Chondrocyte (in vitro differentiated cells): ENCODE results near the gene MILR1. TPM values are rescaled to one million over a fixed set of nuclear protein-coding genes. Genes with fewer than 3 reads are reported as not detected.
"Not testable (repeated sequence)": the region's sequence is repeated elsewhere in the genome, so short reads cannot be mapped to it uniquely, and the experiment has no call there.

Experiments used
- DNase-seq: peaks from one replicate; pipeline ENCODE4 v3.0.0; 2021; ENCODE audit warnings: mixed read lengths, low spot score
- H3K27ac Mint-ChIP-seq: one replicate; pipeline ENCODE4 v1.8.0; 2021; ENCODE audit warnings: mild to moderate bottlenecking, moderate library complexity, mixed read lengths; ENCODE audit not compliant: unreplicated experiment
- H3K27me3 Mint-ChIP-seq: 2 replicates; pipeline ENCODE4 v1.8.0; 2021; ENCODE audit warnings: low read depth, mixed read lengths
- H3K36me3 Mint-ChIP-seq: 2 replicates; pipeline ENCODE4 v1.8.0; 2021; ENCODE audit warnings: low read depth, mixed read lengths
- H3K4me1 Mint-ChIP-seq: 2 replicates; pipeline ENCODE4 v1.8.0; 2021; ENCODE audit warnings: low read depth, mild to moderate bottlenecking, mixed read lengths
- H3K4me3 Mint-ChIP-seq: one replicate; pipeline ENCODE4 v1.8.0; 2021; ENCODE audit warnings: mild to moderate bottlenecking, moderate library complexity, mixed read lengths; ENCODE audit not compliant: unreplicated experiment
- H3K9me3 Mint-ChIP-seq: 2 replicates; pipeline ENCODE4 v1.8.0; 2021; ENCODE audit warnings: low read depth, mixed read lengths
- total RNA-seq: library from RNA; stranded (reverse); gene quantifications from 3 replicates; pipeline ENCODE4 v1.2.1, GENCODE V29; 2021
- TF ChIP-seq, protein P1 (sequence below): fragments of 200-600 bp; sonication (generic); IDR thresholded peaks from 2 replicates; pipeline ENCODE4 v1.5.0; 2021; ENCODE audit warnings: antibody characterized with exemption, mild to moderate bottlenecking, moderate library complexity

MILR1 gene
- total RNA-seq, 1 donor from 2014 or later = not detected

DNA sequence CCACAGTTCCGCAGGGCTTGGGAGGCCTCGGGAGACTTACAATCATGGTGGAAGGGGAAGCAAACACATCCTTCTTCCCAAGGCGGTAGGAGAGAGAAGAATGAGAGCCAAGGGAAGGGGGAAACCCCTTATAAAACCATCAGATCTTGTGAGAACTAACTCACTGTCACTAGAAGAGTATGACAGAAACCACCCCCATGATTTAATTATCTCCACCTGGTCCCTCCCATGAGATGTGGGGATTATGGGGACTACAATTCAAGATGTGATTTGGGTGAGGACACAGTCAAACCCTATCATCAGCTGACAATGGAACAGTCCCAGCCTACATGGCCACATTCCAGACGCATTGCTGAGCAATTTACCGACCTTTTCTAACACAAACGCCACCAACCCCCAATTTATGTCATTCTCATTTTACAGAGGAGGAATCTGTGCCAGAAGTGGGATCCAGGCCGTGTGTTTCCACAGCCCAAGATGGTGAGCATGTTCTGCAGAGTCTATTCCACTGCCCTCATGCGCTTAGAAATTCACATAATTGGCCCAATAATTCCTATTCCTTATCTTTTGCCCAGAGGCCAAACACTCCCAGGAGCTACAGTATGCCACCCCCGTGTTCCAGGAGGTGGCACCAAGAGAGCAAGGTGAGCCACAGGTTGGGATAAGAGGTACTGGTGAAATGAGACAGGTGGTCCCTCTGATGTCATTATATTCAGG lies 17.3 kb downstream of the MILR1 start:
- TF ChIP-seq, protein P1, sequence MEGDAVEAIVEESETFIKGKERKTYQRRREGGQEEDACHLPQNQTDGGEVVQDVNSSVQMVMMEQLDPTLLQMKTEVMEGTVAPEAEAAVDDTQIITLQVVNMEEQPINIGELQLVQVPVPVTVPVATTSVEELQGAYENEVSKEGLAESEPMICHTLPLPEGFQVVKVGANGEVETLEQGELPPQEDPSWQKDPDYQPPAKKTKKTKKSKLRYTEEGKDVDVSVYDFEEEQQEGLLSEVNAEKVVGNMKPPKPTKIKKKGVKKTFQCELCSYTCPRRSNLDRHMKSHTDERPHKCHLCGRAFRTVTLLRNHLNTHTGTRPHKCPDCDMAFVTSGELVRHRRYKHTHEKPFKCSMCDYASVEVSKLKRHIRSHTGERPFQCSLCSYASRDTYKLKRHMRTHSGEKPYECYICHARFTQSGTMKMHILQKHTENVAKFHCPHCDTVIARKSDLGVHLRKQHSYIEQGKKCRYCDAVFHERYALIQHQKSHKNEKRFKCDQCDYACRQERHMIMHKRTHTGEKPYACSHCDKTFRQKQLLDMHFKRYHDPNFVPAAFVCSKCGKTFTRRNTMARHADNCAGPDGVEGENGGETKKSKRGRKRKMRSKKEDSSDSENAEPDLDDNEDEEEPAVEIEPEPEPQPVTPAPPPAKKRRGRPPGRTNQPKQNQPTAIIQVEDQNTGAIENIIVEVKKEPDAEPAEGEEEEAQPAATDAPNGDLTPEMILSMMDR = no peak
- Mint-ChIP-seq H3K4me3 (no peak overlapping the region), H3K27me3 (peaks cover 2% of the 10 kb centered on the region), H3K27ac (no peak overlapping the region), H3K4me1 (peaks cover 3% of the 10 kb centered on the region), H3K9me3 (no peaks in the 10 kb centered on the region), H3K36me3 (no peaks in the 10 kb centered on the region)
- no peak for DNase-seq

DNA sequence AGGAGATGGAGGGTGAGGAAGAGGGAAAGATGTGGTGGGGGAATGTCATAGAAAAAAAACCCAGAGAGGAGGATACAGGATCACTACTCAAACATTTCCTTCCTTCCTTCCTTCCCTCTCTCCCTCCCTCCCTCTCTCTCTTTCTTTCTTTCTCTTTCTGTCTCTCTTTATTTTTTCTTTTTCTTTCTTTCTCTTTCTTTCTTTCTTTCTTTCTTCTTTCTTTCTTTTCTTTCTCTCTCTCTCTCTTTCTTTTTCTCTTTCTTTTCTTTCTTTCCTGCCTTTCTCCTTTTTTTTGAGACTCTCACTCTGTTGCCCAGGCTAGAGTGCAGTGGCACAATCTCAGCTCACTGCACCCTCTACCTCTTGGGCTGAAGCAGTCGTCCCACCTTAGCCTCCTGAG lies 17.9 kb downstream of the MILR1 start:
- not testable (repeated sequence) for H3K27me3 Mint-ChIP-seq, H3K4me3 Mint-ChIP-seq

DNA sequence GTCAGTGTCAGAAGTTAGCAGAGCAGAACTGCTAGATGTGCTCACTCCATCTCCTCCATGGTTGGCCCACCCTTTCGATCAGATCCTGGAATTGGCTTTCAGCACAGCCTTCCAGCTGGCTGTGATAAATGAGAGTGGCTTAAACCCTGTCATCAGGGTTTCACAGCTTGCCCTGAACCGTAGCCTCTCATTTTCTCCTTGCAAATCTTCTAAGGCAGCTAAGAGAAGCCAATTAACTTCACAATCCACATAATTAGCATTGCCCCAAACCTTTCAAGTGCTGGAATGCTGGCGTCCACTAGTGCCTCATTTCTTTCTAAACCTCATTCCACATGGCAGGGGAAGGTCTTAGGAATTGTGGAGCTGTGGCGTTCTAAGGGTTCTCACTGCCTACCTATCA lies 21.7 kb downstream of the MILR1 start:
- H3K9me3 Mint-ChIP-seq = no peaks in the 10 kb centered on the region
- H3K4me3 Mint-ChIP-seq = no peak overlapping the region
- no peaks in the 10 kb centered on the region for H3K27me3 Mint-ChIP-seq
- H3K36me3 Mint-ChIP-seq = no peaks in the 10 kb centered on the region
- peaks cover 3% of the 10 kb centered on the region for H3K4me1 Mint-ChIP-seq
- TF ChIP-seq, protein P1 = no peak
- no peak for DNase-seq
- no peak overlapping the region for H3K27ac Mint-ChIP-seq

More for the DNA sequence above, 17.9 kb downstream of the MILR1 start:
- not testable (repeated sequence) for DNase-seq, H3K4me1 Mint-ChIP-seq, H3K9me3 Mint-ChIP-seq, H3K27ac Mint-ChIP-seq, H3K36me3 Mint-ChIP-seq

DNA sequence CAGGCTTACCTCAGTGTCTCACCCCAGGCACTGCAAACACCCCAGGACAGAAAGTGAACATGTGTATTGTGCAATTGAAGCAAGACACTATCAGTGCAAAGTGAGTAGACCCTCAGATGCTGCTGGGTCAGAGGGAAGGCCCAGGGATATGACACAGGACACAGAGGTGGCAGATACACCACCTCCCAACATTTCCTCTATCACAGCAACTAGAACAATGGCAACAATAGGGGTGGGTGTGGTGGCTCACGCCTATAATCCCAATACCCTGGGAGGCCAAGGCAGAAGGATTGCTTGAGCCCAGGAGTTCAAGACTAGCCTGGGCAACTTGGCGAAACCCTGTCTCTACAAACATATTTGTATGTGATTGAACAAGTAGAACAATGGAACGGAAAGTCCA lies 22.5 kb downstream of the MILR1 start:
- H3K36me3 Mint-ChIP-seq = no peaks in the 10 kb centered on the region
- no peak overlapping the region for H3K27ac Mint-ChIP-seq
- no peaks in the 10 kb centered on the region for H3K4me1 Mint-ChIP-seq
- no peaks in the 10 kb centered on the region for H3K27me3 Mint-ChIP-seq
- TF ChIP-seq, protein P1 = no peak
- no peak overlapping the region for H3K4me3 Mint-ChIP-seq
- no peaks in the 10 kb centered on the region for H3K9me3 Mint-ChIP-seq
- no peak for DNase-seq

DNA sequence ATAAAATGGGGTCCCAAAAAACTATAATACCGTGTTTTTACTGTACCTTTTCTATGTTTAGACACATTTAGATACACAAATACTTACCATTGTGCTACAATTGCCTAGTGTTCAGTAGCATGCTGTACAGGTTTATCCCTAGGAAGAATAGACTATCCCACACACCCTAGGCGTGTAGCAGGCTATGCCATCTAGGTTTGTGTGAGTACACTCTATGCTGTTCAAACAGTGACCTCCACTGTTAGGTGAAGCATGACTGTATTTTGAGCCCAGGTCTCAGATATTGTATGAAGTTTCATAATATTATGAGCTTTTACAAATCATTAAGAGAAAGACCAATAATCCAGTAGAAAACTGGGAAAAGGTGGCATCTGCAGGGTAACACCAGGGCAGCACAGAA lies 23.6 kb downstream of the MILR1 start:
- DNase-seq = no peak
- Mint-ChIP-seq H3K4me1 (no peaks in the 10 kb centered on the region), H3K9me3 (no peaks in the 10 kb centered on the region), H3K36me3 (no peaks in the 10 kb centered on the region), H3K27ac (no peak overlapping the region), H3K27me3 (no peaks in the 10 kb centered on the region), H3K4me3 (no peak overlapping the region)
- TF ChIP-seq, protein P1 = no peak

DNA sequence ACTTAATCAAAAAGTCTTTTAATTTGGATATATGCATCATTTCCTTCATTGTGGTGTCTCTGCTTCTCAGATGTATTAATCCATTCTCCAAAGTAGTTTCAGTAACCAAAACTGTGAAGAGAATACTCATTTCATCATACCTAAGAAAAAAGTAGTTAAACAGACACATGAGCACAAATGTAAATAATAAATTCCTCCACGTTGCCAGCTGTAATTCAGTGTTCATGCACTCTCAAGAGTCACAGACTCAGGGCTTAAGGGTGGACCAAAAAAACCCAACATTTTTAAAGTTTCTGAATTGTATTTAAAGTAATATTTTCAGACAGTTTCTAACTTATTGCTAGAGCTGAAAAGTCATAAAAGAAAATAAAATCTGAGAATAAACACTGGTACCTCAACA lies 28.9 kb downstream of the MILR1 start:
- peaks cover 5% of the 10 kb centered on the region for H3K36me3 Mint-ChIP-seq
- no peak overlapping the region for H3K27ac Mint-ChIP-seq
- peaks cover 4% of the 10 kb centered on the region for H3K4me1 Mint-ChIP-seq
- no peaks in the 10 kb centered on the region for H3K9me3 Mint-ChIP-seq
- TF ChIP-seq, protein P1 = no peak
- H3K27me3 Mint-ChIP-seq = no peaks in the 10 kb centered on the region
- H3K4me3 Mint-ChIP-seq = no peak overlapping the region
- no peak for DNase-seq
